Stimulated activated CD8-positive, alpha-beta memory T cell treated with anti-CD3 and anti-CD28 coated beads, Interleukin-2, amount 100 ng/mL, for 1 hour (primary cell): ENCODE results near the gene POMGNT1.
"Not testable (repeated sequence)": the region's sequence is repeated elsewhere in the genome, so short reads cannot be mapped to it uniquely, and the experiment has no call there.

Experiments used
- DNase-seq, 2 donors: peaks; one replicate each; pipeline ENCODE4 v3.0.0-alpha.2; 2020; ENCODE audit warnings: low read depth in 2 of 2

The POMGNT1 gene

DNA sequence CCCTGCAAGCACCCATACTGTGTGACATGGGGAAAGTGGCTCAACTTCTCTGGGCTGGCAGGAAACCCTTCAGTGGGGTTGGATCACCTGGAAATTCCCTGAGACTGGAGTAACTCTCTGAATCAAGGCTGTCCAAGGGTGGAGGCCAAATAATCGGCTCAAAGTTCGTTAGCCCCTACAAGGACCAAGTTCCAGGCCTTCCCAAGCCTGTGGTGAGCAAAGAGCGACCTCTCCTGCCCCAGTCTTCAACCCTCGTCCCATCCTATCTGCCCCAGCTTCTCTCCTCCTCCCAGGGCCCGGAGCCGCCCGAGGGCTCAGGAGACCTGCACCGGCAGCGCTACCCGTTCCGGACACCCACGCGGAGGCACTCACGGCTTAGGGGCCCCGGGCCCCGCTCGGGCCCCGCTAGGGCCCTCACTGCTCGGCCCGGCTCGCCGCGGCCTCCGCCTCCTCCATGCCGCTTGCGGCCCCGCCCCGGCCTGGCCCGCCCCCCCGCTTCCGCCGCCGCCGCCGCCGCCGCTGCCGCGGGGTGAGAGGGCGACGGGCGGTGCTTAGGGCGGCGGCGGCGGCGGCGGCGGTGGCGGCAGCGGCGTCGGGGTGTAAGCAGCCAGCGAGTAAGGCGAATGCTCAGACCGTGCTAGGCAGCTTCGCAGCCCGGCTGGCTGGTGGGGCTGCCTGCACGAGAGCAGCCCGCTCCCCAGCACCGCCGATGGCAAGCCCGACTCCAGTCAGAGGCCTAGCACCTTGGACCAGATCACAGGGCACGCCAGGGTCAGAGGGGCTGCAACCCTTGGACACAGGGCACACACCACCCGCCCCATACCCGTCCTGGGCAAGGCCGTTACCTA, at the start of gene POMGNT1:
Gene POMGNT1 (minus strand): TSS at position 471 of the 848 bp plus-strand sequence. CDS start 613 bp downstream, outside the sequence.
- peak; percentile 51 to 56 for DNase-seq

DNA sequence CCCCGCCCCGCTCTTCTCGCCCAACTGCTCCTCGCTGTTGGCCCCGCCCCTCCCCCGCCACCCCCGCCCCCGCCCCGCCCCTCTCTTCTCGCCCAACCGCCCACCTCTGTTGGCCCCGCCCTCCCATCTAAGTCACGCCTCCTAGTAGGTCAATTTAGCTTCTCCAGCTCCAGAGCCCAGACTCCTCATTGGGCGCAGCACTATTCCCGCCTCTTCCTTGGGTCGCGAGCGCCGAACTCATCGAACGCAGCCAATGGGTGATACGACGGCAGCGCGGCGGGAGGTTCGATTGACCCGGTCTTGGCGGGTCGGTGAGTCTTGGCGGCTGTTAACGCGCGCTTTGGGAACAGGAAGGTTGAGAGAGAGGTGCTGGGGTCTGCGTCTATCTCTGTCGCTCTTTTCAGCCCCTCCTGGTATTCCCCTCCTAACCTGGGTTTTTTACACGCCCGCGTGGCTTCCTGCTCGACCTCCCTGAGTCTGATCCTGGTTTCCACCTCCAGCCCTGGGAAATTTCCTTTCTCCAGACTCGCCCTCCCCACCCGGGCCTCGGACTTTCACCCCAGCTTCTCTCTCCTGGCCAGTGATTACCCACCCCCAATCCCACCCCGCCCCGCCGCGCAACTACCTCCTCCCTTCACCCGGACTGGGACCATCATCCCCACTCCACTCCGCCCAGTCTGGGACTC, 49.3 kb upstream of the POMGNT1 start, which contains the start of gene RAD54L:
Gene RAD54L (plus strand): TSS at position 328 of the 686 bp plus-strand sequence. CDS start 643 bp downstream, outside the sequence.
- DNase-seq, result peak; percentile 85 to 88

DNA sequence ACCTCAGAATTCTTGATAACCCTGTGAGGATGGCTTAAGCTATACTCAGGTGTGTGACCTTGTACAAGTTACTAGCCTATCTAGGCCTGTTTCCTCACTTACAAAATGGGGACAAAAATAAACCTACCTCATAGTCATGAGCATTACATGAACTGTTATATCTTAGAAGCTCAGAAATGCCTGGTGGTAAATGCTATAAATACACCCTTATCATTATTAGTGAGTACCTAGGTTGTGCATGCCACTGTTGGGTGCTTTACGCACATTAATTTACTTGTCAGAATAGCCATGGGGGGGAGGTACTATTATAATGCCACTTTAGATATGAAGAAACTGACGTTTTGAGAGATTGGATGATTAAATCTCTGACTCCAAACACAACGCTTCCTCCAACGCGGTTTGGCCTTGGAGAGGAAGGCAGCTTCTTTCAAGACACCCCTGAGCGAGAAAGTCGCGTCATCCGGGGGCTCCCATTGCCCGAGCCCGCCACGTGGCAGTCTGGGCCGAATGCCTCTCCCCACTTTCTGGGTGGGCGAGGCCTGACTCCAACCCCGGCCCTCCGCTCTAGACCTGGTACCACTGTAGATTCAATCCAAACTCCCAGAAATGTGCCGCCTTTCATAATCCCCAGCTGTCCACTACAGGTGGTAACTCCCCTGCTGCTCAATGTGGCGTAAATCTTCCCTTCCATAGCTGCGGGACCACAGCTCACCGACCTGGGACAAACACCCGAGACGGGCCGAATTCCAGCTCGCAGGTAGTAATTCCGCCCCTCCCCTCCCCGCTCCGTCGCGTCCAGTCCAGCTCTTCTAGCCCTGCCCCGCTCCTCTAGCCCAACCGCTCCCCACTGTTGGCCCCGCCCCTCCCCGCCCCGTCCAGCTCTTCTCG, 48.6 kb upstream of the POMGNT1 start:
- peak; percentile 12 to 18 for DNase-seq

DNA sequence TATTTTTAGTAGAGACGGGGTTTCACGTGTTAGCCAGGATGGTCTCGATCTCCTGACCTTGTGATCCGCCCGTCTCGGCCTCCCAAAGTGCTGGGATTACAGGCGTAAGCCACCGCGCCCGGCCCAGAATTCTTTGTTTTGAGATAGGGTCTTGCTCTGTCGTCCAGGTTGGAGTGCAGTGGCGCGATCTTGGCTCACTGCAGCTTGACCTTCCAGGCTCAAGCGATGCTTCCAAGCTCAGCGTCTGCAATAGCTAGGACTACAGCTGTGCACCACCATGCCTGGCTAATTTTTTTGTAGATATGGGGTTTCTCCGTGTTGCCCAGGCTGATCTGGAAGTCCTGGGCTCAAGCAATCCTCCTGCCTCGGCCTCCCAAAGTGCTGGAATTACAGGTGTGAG, 47.9 kb upstream of the POMGNT1 start:
- not testable (repeated sequence) for DNase-seq

DNA sequence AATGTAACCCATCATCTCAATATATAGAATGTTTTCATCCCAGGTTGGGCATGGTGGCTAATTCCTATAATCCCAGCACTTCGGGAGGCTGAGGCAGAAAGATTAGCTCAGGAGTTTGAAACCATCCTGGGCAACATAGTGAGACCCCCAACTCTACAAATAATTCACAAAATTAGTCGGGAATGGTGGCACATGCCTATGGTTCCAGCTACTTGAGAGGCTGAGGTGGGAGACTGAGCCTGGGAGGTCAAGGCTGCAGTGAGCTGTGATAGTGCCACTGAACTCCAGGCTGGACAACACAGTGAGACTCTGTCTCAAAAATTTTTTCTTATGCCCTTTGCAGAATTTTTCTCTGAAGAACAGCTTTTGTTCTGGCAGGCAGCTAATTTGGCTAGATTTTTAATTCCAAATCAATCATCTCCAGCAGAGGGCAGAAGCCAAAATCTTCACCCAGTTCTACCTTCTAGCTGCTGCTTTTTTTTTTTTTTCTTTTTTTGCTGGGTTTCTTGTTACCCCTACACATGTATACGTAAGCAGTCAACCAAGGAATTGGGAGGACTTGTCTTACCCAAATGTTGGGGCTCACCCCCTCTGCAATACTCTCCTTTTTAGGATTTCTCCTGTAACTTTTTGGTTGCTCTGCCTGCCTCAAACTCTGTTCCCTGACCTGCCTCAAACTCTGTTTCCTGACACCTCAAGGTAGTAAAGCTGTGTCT, 46.6 kb upstream of the POMGNT1 start:
- no peak for DNase-seq

DNA sequence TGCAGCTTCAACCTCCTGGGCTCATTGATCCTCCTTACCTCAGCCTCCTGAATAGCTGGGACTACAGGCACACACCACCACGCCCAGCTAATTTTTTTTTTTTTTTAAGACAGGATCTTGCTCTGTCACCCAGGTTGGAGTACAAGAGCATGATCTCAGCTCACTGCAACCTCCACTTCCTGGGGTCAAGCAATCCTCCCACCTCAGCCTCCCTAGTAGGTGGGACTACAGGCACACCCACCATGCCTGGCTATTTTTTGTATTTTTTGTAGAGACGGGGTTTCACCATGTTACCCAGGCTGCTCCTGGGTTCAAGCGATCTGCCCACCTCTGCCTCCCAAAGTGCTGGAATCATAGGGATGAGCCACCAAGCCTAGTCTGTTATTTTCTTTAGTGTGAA, 45.6 kb upstream of the POMGNT1 start:
- not testable (repeated sequence) for DNase-seq

DNA sequence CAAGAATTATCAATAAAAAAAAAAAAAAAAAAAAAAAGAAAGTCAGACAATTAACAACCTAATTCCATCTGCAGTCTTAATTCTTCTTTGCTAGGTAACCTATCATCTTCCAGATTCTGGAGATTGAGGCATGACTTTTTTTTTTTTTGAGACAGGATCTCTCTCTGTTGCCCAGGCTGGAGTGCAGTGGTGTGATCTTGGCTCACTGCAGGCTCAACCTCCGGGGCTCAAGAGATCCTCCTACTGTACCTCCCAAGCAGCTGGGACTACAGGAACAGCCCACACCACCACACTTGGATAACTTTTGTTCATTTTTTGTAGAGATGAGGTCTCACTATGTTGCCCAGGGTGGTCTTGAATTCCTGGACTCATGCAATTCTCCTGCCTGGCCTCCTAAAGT, 44.7 kb upstream of the POMGNT1 start:
- no peak for DNase-seq

DNA sequence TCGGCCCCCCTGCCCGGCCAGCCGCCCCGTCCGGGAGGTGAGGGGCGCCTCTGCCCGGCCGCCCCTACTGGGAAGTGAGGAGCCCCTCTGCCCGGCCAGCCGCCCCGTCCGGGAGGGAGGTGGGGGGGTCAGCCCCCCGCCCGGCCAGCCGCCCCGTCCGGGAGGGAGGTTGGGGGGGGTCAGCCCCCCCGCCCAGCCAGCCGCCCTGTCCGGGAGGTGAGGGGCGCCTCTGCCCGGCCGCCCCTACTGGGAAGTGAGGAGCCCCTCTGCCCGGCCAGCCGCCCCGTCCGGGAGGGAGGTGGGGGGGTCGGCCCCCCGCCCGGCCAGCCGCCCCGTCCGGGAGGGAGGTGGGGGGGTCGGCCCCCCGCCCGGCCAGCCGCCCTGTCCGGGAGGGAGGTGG, 43.5 kb upstream of the POMGNT1 start:
- not testable (repeated sequence) for DNase-seq

DNA sequence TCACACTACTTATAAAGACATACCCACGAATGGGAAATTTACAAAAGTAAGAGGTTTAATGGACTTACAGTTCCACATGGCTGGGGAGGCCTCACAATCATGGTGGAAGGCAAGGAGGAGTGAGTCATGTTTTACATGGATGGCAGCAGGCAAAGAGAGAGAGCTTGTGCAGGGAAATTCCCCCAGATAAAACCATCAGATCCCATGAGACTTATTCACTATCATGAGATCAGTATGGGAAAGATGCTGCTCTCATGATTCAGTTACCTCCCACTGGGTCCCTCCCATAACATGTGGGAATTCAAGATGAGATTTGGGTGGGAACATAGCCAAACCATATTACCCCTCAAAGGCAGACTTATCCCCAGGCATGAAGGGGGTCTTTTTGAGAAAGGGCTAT, 40.6 kb upstream of the POMGNT1 start:
- not testable (repeated sequence) for DNase-seq

DNA sequence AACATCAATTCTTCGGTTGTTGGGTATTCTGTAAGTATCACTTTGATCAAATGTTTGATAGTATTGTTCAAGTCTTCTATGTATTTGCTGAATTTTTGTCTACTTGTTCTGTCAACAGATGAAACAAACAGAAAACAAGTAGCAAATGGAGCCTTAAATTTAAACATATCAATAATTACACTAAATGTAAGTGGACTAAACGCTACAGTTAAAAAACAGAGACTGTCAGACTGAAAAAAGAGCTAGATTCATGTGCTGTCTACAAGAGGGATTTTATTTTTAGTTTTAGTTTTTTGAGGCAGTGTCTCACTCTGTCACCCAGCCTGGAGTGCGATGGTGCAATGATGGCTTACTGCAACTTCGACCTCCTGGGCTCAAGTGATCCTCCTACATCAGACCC, 38.6 kb upstream of the POMGNT1 start:
- DNase-seq, result no peak

DNA sequence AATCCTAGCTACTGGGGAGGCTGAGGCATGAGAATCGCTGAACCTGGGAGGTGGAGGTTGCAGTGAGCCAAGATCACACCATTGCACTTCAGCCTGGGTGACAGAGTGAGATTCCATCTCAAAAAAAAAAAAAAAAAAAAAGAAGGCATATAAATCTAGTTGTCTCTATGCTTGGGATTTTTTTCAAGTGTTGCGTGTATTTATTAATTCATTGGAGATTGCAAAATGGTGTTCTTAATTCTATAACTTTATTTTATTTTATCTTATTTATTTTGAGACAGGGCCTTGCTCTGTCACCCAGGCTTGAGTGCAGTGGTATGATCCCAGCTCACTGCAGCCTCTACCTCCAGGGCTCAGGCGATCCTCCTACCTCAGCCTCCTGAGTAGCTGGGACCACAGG, 33.0 kb upstream of the POMGNT1 start:
- DNase-seq, result not testable (repeated sequence)

DNA sequence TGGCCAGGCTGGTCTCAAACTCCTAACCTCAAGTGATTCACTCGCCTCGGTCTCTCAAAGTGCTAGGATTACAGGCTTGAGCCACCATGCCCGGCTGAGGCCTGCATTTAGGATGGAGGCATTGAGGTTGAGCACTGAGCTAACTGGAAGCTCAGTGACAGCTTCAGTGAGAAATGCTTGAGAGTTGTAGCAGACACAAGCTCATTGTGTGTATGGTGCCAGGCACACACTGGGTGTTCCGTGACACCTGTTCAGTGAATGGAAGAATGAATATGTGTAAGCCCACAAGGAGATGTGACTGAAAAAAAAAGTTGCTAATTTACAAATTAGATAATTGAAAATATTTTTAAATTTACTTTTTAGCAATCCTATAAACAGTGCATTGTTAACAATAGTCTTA, 26.7 kb upstream of the POMGNT1 start:
- no peak for DNase-seq

DNA sequence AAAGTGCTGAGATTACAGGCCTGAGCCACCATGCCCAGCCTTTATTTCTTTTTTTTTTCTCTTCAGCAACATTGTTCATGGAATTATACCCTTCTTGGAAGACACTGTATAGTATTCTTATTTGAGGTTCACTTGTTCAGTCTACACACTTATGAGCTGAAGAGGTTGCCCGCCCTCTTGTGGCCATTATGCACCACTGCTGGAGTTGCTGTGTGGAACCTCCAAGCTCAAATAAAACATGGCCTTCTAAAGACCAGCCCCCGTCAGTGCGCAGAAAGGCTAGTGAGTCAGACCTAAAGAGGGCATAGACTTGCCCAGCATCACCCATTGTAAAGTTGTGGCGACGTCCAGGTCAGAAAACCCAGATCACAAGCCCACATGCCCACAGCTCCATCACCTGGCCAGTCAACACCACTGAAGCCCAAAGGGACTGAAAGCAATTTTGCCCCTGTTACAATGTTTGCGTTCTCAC, 25.3 kb upstream of the POMGNT1 start:
- DNase-seq, result peak; percentile 21 to 34

DNA sequence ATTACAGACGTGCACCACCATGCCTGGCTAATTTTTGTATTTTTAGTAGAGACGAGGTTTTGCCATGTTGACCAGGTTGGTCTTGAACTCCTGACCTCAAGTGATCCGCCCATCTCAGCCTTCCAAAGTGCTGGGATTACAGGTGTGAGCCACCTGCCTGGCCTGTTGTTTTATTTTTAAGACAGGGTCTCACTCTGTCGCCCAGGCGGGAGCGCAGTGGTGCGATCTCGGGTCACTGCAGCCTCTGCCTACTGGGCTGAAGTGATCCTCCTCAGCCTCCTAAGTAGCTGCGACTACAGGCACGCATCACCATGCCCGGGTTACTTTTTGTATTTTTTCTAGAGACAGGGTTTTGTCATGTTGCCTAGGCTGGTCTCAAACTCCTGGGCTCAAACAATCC, 24.8 kb upstream of the POMGNT1 start:
- DNase-seq, result not testable (repeated sequence)

DNA sequence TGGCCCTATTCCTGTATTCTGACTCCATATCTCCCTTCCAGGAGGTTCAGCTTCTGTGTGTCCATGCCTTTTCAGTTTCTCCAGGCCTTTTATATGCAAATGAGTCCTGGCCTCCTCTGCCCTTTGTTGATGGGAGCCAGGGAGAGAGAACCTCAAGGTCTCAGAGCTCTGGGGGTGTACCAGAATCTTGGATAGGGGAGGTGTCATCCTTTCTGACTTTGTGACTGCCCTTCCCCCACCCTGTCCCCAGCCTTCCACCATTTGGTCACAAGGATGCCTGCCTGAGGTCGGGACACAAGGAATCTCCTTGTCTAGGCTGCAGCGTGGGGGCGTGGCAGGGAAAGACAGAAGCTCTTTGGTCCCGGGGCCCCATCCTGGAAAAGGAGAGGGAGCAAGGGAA, 23.5 kb upstream of the POMGNT1 start:
- no peak for DNase-seq

DNA sequence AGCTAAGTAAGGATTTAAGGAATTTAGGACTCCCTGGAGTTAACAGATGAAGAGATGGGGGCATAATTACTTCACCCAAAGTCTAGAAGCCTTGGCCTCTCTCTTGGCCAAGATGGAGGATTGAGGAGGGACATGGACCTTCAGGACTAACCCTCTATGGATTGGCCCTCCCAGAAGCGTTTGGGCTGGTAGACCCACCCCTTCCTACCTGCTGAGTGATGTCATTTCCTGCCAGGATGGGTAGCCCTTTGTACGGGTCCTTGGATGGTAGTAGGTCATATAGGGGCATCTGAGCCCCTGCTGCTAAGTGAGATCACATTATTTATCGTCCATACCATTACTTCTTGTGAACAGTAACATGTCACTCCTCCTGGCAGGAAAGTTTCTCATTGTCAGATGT, 22.6 kb upstream of the POMGNT1 start:
- no peak for DNase-seq

DNA sequence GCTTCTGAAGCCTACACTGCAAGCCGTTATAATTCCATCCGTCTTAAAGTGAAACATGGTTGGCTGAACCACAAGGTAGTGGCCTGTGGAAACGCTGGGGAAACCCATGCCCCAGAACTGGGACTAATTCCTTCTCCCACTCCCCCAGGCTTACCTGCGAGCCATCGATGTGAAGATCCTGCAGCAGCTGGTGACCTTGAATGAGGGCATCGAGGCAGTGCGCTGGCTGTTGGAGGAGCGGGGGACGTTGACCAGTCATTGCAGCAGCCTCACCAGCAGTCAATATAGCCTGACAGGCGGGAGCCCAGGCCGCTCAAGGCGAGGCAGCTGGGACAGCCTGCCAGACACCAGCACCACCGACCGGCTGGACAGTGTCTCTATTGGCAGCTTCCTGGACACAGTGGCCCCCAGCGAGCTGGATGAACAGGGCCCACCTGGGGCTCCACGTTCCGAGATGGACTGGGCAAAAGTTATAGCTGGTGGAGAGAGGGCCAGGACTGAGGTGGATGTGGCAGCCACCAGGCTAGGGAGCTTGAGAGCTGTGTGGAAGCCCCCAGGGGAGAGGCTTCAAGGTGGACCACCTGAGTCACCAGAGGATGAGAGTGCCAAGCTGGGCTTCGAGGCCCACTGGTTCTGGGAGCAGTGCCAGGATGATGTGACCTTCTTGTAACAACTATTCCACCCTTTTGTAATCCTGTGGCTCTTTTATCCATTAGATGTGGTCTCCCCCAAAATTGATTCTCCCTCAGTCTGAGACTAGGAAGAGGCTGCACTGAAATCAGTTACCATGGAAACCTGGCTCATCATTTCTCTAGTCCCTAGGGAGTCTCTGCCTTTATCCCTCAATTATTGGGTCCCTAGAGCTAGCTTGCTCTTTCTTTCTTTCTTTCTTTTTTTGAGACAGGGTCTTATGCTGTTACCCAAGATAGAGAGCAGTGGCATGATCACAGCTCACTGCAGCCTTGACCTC, 21.6 kb upstream of the POMGNT1 start:
- no peak for DNase-seq

DNA sequence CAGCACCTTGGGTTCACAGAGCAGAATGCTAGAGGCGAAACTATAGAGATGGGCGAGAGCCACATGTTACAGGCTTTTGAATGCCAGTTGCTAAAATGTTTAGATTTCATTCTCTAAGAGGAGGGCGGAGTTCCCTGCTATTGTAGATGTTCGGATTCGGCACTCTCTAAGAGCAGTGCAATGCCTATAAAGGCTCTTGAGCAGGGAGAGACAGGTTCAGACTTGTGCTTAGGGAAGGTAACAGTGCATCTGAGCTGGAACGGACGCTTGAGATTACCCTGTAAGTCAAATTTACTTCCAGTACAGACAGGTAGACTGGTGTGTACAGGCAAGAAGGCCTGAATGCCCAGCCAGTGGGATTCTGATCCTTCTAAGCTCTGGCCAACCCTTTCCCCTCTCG, 20.2 kb upstream of the POMGNT1 start:
- no peak for DNase-seq

DNA sequence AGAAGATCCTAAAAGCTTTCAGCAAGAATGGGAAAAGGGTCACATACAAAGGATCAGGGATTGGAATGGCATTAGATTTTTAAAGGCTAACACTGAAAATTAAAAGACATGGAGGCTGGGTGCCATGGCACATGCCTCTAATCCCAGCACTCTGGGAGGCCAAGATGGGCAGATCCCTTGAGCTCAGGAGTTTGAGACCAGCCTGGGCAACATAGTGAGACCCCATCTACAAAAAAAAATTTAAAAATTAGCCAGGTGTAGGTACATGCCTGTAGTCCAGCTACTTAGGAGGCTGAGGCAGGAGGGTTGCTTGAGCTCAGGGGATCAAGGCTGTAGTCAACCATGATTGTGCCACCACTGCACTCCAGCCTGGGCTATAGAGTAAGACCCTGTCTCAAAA, 17.3 kb upstream of the POMGNT1 start:
- no peak for DNase-seq

DNA sequence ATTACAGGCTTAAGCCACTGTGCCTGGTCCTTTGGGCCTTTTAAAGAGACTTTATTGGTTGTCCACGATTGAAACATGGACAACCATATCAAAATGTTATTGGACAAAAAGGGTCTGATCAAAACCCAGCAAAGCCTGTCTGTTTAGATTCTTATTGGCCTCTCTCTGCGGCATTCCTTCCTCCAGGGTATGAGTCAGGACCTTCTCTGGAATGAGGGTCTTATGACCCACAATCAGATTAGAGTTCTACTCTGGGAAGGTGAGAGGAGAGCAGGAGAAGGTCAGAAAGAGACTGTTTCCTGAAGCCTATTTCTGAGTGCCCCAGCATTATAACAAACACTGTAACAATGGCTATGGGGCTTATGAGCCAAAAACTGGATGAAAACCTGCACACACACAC, 12.8 kb upstream of the POMGNT1 start:
- DNase-seq, result no peak
